ENCODE data around the gene WDR86.

DNA sequence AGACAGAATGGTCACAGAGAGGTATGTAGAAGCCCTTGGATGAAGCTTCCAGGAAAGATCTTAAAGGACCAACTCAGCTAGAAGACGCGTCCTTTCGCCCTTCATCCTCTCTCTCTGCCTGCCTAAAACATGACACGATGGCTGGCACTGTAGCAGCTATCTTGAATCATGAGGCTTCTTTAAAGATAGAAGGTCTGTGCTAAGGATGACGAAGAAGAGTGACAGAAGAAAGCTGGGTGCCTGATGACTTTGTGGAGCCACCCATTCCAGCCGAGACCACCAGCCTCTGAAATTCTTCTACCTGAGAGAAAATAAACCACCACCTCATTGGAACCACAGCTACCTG is 25.5 kb downstream of the WDR86 start:
- TF ChIP-seq, protein P1, sequence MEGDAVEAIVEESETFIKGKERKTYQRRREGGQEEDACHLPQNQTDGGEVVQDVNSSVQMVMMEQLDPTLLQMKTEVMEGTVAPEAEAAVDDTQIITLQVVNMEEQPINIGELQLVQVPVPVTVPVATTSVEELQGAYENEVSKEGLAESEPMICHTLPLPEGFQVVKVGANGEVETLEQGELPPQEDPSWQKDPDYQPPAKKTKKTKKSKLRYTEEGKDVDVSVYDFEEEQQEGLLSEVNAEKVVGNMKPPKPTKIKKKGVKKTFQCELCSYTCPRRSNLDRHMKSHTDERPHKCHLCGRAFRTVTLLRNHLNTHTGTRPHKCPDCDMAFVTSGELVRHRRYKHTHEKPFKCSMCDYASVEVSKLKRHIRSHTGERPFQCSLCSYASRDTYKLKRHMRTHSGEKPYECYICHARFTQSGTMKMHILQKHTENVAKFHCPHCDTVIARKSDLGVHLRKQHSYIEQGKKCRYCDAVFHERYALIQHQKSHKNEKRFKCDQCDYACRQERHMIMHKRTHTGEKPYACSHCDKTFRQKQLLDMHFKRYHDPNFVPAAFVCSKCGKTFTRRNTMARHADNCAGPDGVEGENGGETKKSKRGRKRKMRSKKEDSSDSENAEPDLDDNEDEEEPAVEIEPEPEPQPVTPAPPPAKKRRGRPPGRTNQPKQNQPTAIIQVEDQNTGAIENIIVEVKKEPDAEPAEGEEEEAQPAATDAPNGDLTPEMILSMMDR (IDR thresholded peaks at IDR 0.05; ENCODE audit: insufficient read depth, low read length), result no peak
- TF ChIP-seq SPI1 (IDR thresholded peaks at IDR 0.05; ENCODE audit: borderline replicate concordance, low read depth) (no peak), POLR2AphosphoS5 (IDR thresholded peaks at IDR 0.05; ENCODE audit: low read depth) (no peak), GABPA (IDR thresholded peaks at IDR 0.05; ENCODE audit: low read depth) (no peak)

Data from HL-60 (cell line).